ENCODE data around the gene PARVA.

PARVA gene

GRCh38 chr11:12460466-12460865 lies 83.1 kb downstream of the PARVA start:
- no peak for DNase-seq

DNA sequence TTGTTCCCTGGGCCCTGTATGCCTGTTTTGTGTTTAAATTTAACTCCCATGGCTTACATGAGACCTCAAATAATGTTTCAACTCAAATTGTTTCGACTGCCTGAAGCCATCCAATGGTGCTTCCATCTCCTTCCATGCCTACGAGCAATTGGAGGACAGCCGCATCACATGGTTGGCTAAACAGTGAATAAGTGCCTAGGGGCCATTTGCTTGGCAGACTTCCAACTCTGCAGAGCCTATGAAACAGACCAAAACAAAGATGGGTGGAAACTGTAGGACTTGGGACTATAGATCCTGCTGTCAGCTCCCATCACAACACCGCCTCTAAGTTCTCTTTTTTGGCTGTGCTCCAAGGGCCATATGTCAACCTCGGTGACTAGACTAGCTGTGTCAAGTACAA lies 84.1 kb downstream of the PARVA start:
- no peak for DNase-seq

- DNase-seq = no peak
Measured at GRCh38 chr11:12464303-12464702, 86.9 kb downstream of the PARVA start.

DNA sequence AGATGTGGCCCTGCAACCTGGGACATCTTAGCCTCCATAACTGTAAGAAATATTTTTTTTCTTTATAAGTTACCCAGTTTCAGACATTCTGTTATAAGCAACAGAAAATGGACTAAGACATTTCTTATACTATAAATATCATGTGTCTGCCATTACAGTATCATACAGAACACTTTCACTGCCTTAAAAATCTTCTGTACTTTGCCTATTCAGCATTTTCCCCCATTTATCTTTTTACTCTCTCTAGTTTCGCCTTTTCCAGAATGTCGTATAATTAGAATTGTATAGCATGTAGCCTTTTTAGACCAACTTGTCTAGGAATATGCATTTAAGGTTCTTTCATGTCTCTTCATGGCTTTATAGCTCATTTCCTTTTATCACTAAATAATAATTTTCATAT lies 88.0 kb downstream of the PARVA start:
- no peak for DNase-seq

DNA sequence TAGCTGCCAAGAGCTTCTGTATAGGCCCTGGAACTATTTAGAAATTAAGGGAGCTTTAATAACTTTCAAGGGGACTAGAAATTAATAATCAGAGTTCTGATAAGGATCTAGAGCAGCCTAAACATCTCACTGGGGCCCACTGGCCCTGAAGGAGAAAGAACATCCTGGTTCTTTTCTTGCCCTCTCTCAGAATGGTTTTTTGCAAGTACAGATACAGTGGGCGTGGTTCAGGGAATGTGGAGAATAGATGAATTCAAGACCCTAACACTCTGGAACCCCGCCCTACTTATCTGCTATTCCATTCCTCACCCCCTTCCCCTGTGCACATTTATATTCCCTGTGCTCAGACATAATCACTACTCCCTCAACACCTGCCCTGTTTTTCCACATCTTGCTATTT lies 90.2 kb downstream of the PARVA start:
- DNase-seq = no peak

DNA sequence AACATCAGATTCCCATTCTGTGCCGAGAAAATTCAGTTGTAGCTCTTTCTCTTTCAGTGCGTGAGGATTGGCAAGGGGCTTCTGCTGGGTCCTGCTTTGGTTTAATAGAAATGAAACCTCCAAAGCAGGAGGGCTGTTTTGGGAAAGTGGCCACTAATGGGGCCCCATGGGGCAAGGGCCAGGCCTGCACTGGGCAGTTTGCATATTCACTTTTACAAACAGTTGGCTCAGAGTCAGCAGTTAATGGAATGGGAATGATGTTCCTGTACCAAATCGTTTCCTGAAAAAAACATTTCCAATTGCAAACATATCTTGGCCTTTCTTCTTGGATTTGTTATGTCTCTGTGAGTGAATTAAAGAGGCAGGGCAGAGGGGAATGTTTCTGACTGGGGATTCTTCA lies 92.1 kb downstream of the PARVA start:
- no peak for DNase-seq

- DNase-seq = no peak
Measured at GRCh38 chr11:12470236-12470635, 92.9 kb downstream of the PARVA start.

GRCh38 chr11:12472401-12473005 lies 95.1 kb downstream of the PARVA start:
- DNase-seq = no peak

DNA sequence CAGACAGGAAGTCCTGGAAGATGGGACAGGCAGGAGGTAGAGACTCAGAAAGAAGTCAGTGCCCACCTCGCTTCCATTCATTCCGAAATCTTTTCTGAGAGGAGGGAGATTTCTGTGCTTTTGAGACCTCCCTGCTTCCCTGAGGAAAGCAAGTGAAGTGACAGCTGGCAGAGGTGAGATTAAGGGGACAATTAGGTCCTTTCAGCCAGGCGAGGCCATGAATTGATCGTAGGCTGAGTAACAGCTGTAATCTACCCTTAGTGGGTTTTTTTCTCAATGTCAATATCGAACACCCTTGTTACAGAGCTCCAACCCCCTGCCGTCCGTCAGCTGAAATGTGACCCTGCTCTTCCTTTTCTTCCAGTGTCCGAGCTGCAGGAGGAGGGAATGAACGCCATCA lies 96.0 kb downstream of the PARVA start:
- no peak for DNase-seq

DNA sequence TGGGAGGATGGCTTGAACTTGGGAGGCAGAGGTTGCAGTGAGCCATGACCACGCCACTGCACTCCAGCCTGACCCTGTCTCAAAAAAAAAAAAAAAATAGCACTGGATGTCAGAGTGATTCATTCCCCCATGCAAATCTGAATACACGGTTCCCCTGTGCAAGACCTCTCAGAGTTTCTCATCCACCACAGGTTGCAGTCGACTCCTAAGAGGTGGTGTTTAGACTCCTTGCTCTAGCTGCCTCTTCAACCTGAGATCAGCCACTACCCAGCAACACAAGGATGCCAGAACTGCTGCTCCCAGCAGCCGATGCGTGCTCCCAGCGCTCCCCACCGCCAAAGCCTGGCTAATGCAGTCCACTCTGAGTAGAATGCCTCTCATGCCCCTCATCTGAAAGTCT lies 97.5 kb downstream of the PARVA start:
- no peak for DNase-seq

GRCh38 chr11:12478743-12479142 lies 101.4 kb downstream of the PARVA start:
- DNase-seq = no peak

DNA sequence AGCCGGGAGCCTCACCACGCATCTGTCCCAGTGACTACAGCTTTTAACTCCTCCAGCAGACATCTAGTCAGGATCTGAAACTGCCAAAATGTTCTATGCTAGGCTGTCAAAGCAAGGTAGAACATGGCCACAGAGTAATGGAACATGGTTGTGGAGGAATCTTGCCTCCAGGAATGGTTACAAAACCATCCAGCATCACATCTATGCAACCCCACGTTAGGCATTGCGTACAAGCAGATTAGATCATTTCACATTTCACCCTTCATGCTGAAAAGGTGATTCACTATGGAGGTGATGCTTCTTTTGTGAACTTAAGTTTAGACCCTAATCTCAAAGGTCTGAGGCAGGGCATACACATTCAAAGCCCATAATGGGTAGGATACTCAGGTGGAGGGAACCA lies 103.0 kb downstream of the PARVA start:
- DNase-seq = no peak

DNA sequence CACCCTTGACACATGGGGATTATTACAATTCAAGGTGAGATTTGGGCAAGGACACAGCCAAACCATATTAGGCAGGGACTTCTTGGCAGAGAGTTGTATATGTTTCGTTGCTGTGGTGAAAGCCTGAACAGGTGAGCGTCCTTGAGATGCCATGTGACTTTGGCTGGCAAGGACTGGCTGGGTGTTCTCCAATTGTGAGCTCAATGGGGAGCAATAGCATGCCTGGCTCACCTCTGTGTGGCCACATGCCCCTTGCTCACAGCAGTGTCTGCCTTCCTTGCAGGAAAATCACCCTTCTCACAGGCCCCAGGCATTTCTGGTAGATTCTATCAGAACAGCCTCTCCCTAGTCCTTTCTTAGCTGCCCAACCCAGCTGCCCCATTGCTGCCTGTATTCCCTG lies 105.5 kb downstream of the PARVA start:
- no peak for DNase-seq

DNA sequence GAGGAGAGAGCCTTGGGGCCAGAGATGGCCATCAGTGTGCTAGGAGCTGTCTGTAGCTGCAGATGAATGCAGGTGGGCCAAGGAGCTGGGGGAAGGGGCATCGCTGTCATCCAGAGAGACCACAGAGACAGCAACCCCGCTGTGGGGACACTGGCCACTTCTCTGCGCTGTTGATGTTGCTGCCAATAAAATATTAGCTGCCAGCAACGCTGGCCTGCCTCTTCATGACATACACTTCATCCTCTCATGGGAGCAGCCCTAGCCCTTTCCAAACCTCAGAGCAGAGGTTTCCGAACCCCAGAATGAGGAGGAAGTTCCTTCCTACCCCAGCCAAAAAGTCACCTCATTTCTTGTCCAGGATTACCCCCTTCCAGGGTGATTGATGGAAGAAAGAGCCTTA lies 106.2 kb downstream of the PARVA start:
- no peak for DNase-seq

DNA sequence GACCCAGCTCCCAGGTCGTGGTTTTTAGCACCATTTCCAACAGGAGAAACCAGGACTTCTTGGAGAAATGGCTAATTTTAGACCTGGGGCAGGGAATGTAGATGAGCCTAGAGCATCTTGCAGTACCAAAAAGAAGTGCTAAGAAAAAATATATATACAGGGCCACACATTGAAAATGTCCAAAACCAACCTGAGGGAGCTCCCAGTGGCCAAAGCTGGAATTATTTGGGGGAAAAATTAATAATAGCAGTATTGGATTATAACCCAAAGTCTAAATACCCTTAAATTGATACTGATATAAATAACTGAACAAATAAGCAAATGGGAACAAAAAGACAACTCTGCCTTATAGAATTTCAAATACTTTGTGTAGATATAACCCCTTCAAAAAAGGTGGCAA lies 108.0 kb downstream of the PARVA start:
- no peak for DNase-seq

- no peak for DNase-seq
Measured at GRCh38 chr11:12489246-12489772, 111.9 kb downstream of the PARVA start.

GRCh38 chr11:12494699-12495098 lies 117.3 kb downstream of the PARVA start:
- DNase-seq = no peak

DNA sequence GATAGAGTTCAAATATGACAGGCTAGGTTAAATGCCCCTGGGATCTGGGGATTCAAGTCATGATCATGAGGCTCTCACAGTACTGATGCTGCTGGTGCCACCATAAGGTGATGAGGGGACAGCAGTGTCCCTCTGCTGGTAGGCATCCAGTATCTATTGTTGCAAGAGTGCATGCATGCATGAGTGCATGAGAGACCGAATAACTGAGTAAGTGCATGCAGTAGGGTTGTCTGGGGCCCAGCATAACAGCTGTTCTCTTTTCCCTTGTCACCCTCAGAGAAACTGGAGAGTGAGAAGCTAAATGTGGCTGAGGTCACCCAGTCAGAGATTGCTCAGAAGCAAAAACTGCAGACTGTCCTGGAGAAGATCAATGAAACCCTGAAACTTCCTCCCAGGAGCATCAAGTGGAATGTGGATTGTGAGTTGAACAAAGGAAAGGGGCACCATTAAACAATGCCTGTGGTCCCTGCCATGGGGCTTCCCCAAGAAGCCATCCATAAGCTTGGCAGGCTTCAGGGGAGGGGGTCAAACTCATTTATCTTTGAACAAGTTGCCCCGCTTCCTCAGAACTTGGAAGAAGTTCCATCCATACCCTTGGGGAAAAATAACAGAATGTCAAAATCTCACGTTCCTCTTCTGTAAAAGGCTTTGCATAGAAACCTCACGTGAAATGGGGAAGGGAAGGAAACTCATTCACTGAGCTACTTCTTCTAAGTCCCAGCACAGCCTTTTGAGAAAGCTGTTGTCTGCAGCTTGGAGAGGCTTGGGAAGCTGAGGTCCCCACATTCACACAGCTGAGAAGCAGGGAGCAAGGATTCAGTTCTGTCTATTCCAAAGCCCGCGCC lies 119.0 kb downstream of the PARVA start:
- DNase-seq = no peak

DNA sequence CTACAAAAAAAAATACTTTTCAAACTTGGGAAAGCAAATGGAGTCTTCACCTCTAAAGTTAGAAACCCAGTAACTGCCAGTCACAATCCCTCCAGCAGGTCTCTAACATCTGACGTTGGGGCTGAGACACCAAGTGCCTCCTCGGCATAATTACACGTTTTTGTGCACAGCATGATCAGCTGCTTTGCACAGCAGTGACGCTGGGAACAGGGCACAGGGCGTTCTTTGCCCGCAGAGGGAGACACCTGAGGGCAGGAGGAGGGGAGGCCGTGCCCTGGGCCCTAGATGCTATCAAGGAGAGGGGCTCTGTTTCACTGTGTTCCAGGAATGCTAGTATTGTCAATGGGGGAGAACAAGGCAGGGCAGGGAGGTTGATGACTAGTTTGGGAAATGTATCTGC lies 120.1 kb downstream of the PARVA start:
- no peak for DNase-seq

GRCh38 chr11:12499071-12499470 lies 121.7 kb downstream of the PARVA start:
- DNase-seq = no peak

- DNase-seq = no peak
Measured at GRCh38 chr11:12502046-12502445, 124.7 kb downstream of the PARVA start.

DNA sequence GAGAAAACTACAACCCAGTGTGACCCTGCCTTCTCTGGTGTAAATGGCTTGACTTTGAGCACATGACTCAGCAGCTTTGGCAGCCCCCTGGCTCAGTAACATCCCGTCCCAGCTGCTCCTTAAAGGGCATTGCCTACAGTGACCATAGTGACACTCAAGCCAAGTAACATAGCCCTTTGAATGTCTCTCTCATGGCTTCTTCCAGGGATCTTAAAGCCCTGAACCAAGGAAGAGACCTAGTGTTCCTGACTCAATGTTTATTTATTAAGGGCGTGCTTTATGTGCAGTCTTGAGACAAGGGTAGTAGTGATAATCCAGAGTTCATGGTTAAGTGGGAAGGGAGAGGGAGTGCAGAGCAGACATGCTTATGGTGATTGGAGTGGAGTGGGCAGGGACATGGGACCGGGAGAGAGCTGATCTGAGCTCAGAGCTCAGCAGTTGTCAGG lies 125.7 kb downstream of the PARVA start:
- DNase-seq = no peak

- no peak for DNase-seq
Measured at GRCh38 chr11:12503886-12504285, 126.5 kb downstream of the PARVA start.

DNA sequence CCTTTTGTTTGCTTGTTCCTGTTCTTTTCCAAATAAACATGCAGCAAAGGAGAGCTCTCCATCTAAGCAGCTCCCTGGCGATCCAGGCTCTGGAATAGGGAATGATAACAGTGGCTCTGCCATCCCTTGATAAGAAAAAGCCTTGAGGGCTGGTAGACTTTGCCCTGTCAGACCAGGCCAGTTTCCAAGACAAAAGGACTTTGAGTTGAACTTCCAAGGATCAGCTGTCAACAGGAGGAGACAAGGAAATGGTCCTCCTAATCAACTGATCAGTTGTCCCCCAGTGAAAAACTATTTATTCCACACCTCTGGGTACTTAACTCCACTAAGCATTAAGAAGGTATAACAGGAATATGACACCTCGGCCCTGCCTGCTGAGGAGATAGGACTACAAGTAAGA lies 127.8 kb downstream of the PARVA start:
- no peak for DNase-seq
